HG03060 (cell line): Measurements from ENCODE around the gene SLC26A5.
"Not testable (repeated sequence)": the region's sequence is repeated elsewhere in the genome, so short reads cannot be mapped to it uniquely, and the experiment has no call there.

Source experiments
- ATAC-seq: cut with Tn5 transposase; IDR thresholded peaks from one replicate; pipeline ENCODE4 v1.9.1; 2021; ENCODE audit warnings: low read depth, moderate number of reproducible peaks; ENCODE audit not compliant: unreplicated experiment

Gene SLC26A5

GRCh38 chr7:103405789-103406613 lies 40.0 kb downstream of the SLC26A5 start:
- ATAC-seq = not testable (repeated sequence)

- ATAC-seq = not testable (repeated sequence)
Observed at GRCh38 chr7:103399687-103400086, 46.3 kb downstream of the SLC26A5 start.

- no peak for ATAC-seq
Observed at GRCh38 chr7:103398483-103399127, 47.4 kb downstream of the SLC26A5 start.

GRCh38 chr7:103396471-103396870 lies 49.5 kb downstream of the SLC26A5 start:
- ATAC-seq = no peak

- ATAC-seq = no peak
Observed at GRCh38 chr7:103395071-103395470, 50.9 kb downstream of the SLC26A5 start.

GRCh38 chr7:103394566-103394965 lies 51.4 kb downstream of the SLC26A5 start:
- ATAC-seq = no peak

GRCh38 chr7:103391976-103392375 lies 54.0 kb downstream of the SLC26A5 start:
- ATAC-seq = no peak

GRCh38 chr7:103391150-103391549 lies 54.9 kb downstream of the SLC26A5 start:
- no peak for ATAC-seq

GRCh38 chr7:103389263-103389662 lies 56.7 kb downstream of the SLC26A5 start:
- ATAC-seq = no peak

GRCh38 chr7:103388469-103389140 lies 57.4 kb downstream of the SLC26A5 start:
- no peak for ATAC-seq

GRCh38 chr7:103387242-103387641 lies 58.8 kb downstream of the SLC26A5 start:
- ATAC-seq = no peak

GRCh38 chr7:103382032-103382402 lies 64.0 kb downstream of the SLC26A5 start:
- ATAC-seq = no peak

- no peak for ATAC-seq
Observed at GRCh38 chr7:103381280-103382031, 64.6 kb downstream of the SLC26A5 start.

- ATAC-seq = no peak
Observed at GRCh38 chr7:103380395-103381191, 65.4 kb downstream of the SLC26A5 start.

GRCh38 chr7:103379270-103379975 lies 66.6 kb downstream of the SLC26A5 start:
- ATAC-seq = no peak

GRCh38 chr7:103373866-103374643 lies 72.0 kb downstream of the SLC26A5 start:
- no peak for ATAC-seq

GRCh38 chr7:103369432-103369831 lies 76.6 kb downstream of the SLC26A5 start:
- ATAC-seq = no peak

- no peak for ATAC-seq
Observed at GRCh38 chr7:103349805-103350204, 96.2 kb downstream of the SLC26A5 start.

GRCh38 chr7:103348959-103349358 lies 97.0 kb downstream of the SLC26A5 start:
- ATAC-seq = no peak
